Suprapubic skin (tissue), 4 donors: ENCODE data around the gene TKT.

Experiments
- CTCF ChIP-seq, 2 donors: fragments of 200-600 bp in 1 of 2; fragments of 450-650 bp in 1 of 2; sonication (generic) in 1 of 2; IDR thresholded peaks; one replicate each; pipeline ENCODE4 v1.5.1; 2016 to 2019; ENCODE audit warnings: antibody characterized with exemption in 2 of 2, mild to moderate bottlenecking in 1 of 2, moderate library complexity in 1 of 2
- EP300 ChIP-seq: sonication (generic); formaldehyde crosslinking; IDR thresholded peaks from one replicate; pipeline ENCODE4 v1.6.1; 2017; ENCODE audit warnings: antibody characterized with exemption
- POLR2A ChIP-seq, 2 donors: fragments of 450-650 bp; IDR thresholded peaks; one replicate each; pipeline ENCODE4 v1.6.1; 2017; ENCODE audit warnings: antibody characterized with exemption in 2 of 2, mild to moderate bottlenecking in 2 of 2, moderate library complexity in 2 of 2
- POLR2AphosphoS5 ChIP-seq, 3 donors: sonication (generic); formaldehyde crosslinking; IDR thresholded peaks; one replicate each; pipeline ENCODE4 v1.6.1; 2017; ENCODE audit warnings: antibody characterized with exemption in 3 of 3

GRCh38 chr3:53175613-53176540, 79.9 kb downstream of the TKT start:
- no peak for TF ChIP-seq CTCF (IDR thresholded peaks at IDR 0.05)
- no peak for TF ChIP-seq POLR2AphosphoS5 (IDR thresholded peaks at IDR 0.05)
- TF ChIP-seq POLR2A (IDR thresholded peaks at IDR 0.05) = no peak
- TF ChIP-seq EP300 = no peak
